Activated naive CD4-positive, alpha-beta T cell treated with anti-CD3 and anti-CD28 coated beads, Interleukin-2, amount 50 U/mL, for 72 hours (primary cell): Measurements from ENCODE around the gene SETBP1. TPM values are rescaled to one million over a fixed set of nuclear protein-coding genes. Genes with fewer than 3 reads are reported as not detected.
"Not testable (repeated sequence)": the region's sequence is repeated elsewhere in the genome, so short reads cannot be mapped to it uniquely, and the experiment has no call there.

ENCODE experiments used
- ATAC-seq, 2 donors: fragments of 150-1000 bp; cut with Tn5 transposase; 2 replicates each; pipeline ENCODE4 v1.10.0; 2021; ENCODE audit warnings: mild to moderate bottlenecking in 2 of 2, moderate library complexity in 2 of 2
- DNase-seq, 2 donors: peaks; one replicate each; pipeline ENCODE4 v3.0.0; 2021 to 2022; ENCODE audit warnings: low spot score in 2 of 2
- H3K27ac Mint-ChIP-seq, 2 donors: one replicate each; pipeline ENCODE4 v1.8.0; 2022; ENCODE audit warnings: mild to moderate bottlenecking in 2 of 2, mixed read lengths in 2 of 2
- H3K36me3 Mint-ChIP-seq, 2 donors: one replicate each; pipeline ENCODE4 v1.8.0; 2022; ENCODE audit warnings: mixed read lengths in 2 of 2
- H3K9me3 Mint-ChIP-seq, 2 donors: one replicate each; pipeline ENCODE4 v1.8.0; 2022; ENCODE audit warnings: mixed read lengths in 2 of 2
- total RNA-seq, 2 donors: library from RNA; stranded (reverse); gene quantifications; one replicate each; pipeline ENCODE4 v1.2.3, GENCODE V29; 2022

The SETBP1 gene
- total RNA-seq, 2 donors from 2014 or later = 1.2 to 2.7 TPM

DNA sequence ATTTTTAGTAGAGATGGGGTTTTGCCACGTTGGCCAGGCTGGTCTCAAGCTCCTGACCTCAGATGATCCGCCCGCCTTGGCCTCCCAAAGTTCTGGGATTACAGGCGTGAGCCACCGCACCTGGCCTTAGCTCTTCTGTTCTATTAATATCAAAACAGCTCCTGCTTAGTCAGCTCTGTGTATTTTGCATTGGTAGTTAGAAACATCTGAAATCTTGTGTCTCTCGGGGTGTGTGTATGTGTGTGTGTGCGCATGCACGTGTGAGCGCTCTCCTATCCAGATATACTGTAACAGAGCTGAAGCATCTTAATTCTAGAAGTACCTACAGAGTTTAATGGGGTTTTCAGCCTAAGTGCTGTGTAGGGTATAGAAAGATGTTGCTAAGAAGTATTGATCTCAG is 33.7 kb downstream of the SETBP1 start:
- no peak for DNase-seq
- ATAC-seq = no peak
- peaks cover 4 to 5% of the 10 kb centered on the region in 2 donors for H3K36me3 Mint-ChIP-seq
- H3K27ac Mint-ChIP-seq = no peak overlapping the region
- H3K9me3 Mint-ChIP-seq = peaks cover 0 to 4% of the 10 kb centered on the region in 2 donors

DNA sequence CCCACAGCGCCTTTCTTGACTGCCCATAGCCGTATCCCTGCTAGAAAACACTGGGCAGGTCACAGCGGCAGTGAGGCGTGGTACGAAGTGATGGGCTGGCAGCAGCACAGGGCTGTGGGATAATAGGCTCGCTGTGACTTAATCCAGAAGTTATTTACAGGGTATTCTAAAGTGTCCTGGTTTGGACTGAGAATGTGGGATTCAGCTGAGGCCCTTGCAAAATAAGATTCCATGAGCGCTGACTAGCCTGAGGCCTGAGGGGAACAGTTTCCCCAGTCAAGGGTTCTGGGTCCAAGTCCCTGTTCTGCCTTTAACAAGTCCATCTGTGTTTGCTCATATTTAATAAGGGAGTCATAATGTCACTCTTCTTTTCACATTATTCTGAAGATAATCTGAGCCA is 34.6 kb downstream of the SETBP1 start:
- ATAC-seq (no peak), DNase-seq (no peak)
- Mint-ChIP-seq H3K27ac (no peak overlapping the region), H3K36me3 (peaks cover 4 to 12% of the 10 kb centered on the region in 2 donors), H3K9me3 (peaks cover 0 to 5% of the 10 kb centered on the region in 2 donors)

DNA sequence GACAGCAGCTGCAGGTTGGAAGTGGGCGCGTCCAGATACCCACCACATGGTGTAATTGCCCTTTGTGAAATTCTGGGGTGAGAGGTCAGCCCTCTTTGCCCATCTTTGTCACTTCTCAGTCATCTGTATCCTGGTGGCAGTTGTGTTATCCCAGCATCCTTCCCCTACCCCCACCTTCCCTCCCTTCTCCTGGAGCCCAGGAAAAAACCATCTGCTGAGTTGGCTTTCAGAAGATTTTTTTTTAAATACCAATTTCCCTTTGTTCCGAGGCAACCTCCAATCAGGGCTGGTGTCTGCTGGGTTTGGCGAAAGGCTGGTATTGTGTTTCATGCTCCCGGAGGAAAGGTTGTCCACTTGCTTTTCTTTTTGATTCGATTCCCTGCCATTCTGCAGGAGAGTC is 35.2 kb downstream of the SETBP1 start:
- no peak overlapping the region for H3K27ac Mint-ChIP-seq
- DNase-seq = no peak
- H3K36me3 Mint-ChIP-seq = peaks cover 4 to 12% of the 10 kb centered on the region in 2 donors
- no peak for ATAC-seq
- peaks cover 0 to 8% of the 10 kb centered on the region in 2 donors for H3K9me3 Mint-ChIP-seq

DNA sequence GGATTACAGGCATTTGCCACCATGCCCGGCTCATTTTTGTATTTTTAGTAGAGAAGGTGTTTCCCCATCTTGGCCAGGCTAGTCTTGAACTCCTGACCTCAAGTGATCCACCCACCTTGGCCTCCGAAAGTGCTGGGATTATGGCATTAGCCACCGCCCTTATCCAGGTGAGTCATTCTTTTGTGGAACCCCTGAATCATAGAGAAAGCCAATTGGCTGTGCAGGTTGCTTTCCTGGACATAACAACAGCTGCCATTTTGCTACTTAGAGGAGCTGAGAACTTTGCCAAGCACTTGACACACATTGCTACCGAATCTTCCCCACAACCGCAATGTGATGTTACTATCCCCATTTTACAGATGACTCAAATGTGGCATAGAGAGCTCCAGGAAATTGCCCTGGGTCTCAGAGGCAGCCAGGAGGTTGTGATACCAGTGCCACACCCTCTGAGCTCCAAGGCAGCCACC is 36.0 kb downstream of the SETBP1 start:
- Mint-ChIP-seq H3K27ac (no peak overlapping the region), H3K36me3 (peaks cover 4 to 12% of the 10 kb centered on the region in 2 donors), H3K9me3 (peaks cover 0 to 8% of the 10 kb centered on the region in 2 donors)
- peak; percentile 61 to 83 for ATAC-seq
- DNase-seq = no peak

DNA sequence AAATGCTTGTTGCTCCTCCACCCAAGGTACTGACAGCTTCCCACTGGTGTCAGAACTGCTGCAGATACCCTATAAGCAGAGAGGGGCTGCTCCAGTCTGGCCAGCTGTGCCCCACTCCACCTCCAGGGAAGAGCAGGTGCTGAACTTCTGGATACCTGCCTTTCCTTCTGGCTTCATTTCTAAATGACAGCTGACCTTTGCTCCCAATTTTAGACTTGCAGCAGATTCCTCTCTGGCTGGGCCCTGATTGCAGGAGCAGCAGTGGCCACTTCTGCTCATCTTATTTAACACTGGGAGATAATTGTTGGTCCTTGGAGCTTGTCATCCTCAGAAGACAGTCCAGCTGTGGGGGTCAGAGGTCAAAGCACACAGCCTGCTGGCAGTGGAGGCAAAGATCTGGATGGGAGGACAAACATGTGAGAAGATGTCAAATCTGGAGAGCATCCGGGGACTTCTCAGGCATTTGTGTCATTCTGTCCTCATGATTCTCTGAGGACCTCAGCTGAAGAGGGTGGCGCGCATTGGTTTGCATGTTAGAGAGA is 38.9 kb downstream of the SETBP1 start:
- ATAC-seq = no peak
- Mint-ChIP-seq H3K9me3 (peaks cover 0 to 8% of the 10 kb centered on the region in 2 donors), H3K27ac (no peak overlapping the region), H3K36me3 (peaks cover 9 to 12% of the 10 kb centered on the region in 2 donors)
- no peak for DNase-seq

DNA sequence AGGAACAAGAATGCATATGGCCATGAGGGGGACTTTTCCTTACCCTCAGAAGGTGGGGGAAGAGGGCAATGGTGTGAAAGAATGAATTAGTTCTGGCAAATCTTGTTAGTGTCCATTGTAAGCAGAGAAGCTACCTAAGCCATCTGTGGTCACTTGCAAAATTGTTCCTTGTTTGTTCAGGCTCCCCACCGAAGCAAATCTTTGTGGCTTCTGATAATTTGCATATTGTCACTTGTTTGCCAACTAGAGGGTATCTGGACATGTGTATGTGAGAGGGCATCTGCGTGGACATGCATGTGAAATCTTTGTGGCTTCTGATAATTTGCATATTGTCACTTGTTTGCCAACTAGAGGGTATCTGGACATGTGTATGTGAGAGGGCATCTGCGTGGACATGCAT is 41.1 kb downstream of the SETBP1 start:
- not testable (repeated sequence) for ATAC-seq, DNase-seq, H3K27ac Mint-ChIP-seq

DNA sequence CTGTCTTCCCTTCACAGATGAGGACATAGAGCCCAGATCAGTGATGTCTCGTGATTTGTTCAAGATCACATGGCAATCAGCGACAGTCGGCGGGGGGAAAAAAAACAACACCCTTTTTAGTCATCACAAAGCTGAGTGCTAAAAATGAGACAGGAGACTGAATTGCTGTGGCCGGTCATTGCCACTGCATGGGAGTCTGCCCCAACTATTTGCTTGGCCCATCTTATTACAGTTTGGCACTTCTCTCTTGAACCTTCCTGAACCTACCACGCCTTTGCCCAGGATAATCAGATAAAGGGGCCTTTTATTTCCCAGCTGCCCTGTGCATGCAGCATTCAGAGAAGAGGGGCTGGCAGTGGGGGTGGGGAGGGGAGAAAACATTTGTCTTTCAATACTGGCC is 42.7 kb downstream of the SETBP1 start:
- peak overlapping the region in 1 of 2 donors; percentile 88 for H3K27ac Mint-ChIP-seq
- ATAC-seq (no peak), DNase-seq (no peak)
- H3K9me3 Mint-ChIP-seq = peaks cover 0 to 3% of the 10 kb centered on the region in 2 donors
- peaks cover 5 to 10% of the 10 kb centered on the region in 2 donors for H3K36me3 Mint-ChIP-seq

More for the DNA sequence above, 41.1 kb downstream of the SETBP1 start:
- not testable (repeated sequence) for H3K9me3 Mint-ChIP-seq
- H3K36me3 Mint-ChIP-seq = peaks cover 9 to 12% of the 10 kb centered on the region in 2 donors

DNA sequence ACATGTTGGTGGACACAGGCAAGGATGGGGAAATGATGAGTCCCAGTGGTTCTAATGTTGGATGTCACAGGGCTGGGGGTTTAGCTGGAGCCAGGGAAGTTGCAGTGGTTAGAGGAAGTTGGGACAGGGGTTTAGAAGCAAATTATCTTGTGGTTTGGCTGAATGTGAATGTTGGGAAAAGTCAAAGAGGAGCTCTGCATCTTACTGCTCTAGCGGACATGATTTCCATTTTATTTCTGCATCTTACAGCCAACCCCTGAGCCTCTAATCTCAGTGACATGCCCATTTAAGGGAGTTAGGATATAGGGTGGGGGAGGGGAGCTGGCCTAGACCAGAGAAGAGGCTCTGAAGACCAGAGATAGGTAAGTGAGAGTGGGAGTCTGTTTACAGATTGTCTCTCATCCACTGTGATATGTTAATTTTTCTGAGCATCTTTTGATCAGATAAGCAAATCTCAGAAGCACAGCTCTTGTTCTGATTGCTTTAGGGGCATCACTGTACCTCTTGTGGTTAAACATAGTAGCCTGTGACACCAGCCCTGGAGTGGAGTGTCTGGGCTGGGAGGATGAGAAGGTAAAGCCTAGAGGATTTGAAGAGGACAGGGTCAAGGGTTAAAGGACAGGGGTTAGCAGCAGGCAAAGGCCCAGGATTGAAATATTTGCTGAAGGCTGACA is 43.6 kb downstream of the SETBP1 start:
- Mint-ChIP-seq H3K36me3 (peaks cover 5 to 16% of the 10 kb centered on the region in 2 donors), H3K27ac (peak overlapping the region; percentile 66 to 88), H3K9me3 (peaks cover 0 to 3% of the 10 kb centered on the region in 2 donors)
- ATAC-seq (peak in 1 of 2 donors; percentile 11), DNase-seq (no peak)

DNA sequence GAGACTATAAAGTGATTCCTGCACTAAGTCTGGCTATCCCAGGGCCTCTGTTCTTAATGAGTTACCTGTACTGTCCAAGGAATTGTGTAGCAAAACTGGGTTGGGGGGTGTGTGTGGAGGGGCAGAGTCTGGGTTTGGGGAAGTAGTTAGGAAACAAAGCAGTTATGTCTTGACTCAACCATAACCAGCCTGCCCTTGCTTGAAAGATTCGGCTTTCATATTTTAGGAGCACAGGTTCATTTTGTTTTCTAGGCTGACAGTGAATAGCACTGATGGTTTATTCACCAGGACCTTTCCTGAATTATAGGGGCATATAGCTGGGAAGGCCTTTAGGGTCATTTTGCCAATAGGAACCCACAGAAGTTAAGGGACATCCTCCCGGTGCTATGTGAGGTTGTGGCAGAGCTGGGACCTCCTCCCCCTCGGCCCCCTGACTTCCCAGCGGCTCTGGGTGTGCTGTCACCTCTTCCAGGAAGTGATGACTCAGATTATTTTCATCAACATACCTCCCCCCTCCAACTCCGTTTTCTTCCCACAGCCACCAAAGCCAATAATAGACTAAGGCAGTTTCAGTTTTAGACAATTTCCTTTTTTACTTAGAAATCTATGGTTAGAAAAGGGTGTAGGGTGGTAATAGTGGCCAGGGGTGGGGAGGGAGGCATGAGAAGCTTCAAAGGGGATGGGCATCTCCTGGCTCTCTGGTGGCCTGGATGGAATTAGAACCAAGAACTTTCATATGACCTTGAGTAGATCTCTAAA is 44.8 kb downstream of the SETBP1 start:
- ATAC-seq = peak; percentile 85 to 92
- Mint-ChIP-seq H3K36me3 (peaks cover 8 to 16% of the 10 kb centered on the region in 2 donors), H3K27ac (peak overlapping the region; percentile 38 to 88), H3K9me3 (peaks cover 0 to 3% of the 10 kb centered on the region in 2 donors)
- peak; percentile 53 to 58 for DNase-seq

DNA sequence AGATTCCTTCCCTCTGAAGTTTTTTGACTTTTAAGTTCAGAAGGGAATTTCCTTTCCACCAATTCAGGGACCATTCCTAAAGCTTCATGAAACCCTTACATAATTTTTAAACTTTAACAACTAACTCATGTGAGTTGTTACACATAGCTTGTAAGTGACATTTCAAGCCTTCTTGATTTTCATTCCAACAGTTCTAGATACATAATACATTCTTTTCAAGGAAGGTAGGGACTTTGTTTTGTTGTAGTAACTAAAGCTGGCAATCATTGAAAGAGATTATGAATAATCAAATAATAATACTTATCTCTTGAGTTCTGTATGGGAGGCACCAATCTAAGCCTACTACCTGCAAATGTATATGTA is 45.4 kb downstream of the SETBP1 start:
- DNase-seq (no peak), ATAC-seq (no peak)
- Mint-ChIP-seq H3K9me3 (peaks cover 0 to 5% of the 10 kb centered on the region in 2 donors), H3K36me3 (peaks cover 8 to 17% of the 10 kb centered on the region in 2 donors), H3K27ac (peak overlapping the region in 1 of 2 donors; percentile 88)

DNA sequence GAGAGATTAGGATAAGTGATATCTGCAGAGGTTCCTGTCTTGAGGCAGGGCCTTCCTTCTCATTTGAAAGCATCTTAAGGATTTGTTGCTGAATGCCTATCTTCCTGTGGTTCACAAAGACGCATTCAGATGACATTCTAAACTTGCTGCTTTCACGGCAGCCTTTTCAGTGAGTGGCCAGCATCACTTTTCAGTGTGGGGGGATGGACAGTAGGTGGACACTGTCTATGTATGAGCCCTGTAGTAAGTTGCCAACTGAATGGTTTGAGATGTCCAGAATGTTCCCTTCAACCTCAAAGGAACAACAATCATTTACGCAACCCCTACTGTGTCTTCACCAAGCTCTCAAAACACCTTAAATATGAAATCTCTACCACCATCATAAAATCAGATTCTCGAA is 46.6 kb downstream of the SETBP1 start:
- Mint-ChIP-seq H3K27ac (no peak overlapping the region), H3K9me3 (peaks cover 0 to 5% of the 10 kb centered on the region in 2 donors), H3K36me3 (peaks cover 8 to 17% of the 10 kb centered on the region in 2 donors)
- no peak for ATAC-seq
- DNase-seq = no peak

DNA sequence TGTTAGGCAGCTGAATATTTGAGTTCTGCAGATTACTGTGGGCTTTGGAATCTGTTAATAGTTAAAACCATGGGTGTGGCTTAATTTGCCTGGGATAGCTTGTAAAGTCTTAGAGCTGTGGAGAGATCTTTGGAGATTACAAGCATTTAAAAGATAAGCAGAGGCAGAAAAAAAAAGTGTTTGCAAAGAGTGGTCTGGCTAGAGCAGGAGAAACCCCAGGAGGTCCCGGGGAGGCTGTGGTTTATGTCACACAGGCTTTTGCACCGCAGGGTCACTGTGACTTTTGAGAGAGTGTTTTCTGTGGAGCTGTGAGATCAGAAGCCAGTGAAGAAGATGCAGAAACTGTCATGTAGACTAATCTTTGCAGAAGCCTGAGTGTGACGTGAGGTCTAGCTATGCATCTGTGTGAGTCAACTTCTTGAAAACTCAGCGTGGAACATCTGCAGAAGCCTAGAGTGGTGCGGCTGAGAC is 49.0 kb downstream of the SETBP1 start:
- no peak overlapping the region for H3K27ac Mint-ChIP-seq
- ATAC-seq (peak in 1 of 2 donors; percentile 23), DNase-seq (no peak)
- H3K9me3 Mint-ChIP-seq = peaks cover 0 to 5% of the 10 kb centered on the region in 2 donors
- H3K36me3 Mint-ChIP-seq = peaks cover 4 to 17% of the 10 kb centered on the region in 2 donors

DNA sequence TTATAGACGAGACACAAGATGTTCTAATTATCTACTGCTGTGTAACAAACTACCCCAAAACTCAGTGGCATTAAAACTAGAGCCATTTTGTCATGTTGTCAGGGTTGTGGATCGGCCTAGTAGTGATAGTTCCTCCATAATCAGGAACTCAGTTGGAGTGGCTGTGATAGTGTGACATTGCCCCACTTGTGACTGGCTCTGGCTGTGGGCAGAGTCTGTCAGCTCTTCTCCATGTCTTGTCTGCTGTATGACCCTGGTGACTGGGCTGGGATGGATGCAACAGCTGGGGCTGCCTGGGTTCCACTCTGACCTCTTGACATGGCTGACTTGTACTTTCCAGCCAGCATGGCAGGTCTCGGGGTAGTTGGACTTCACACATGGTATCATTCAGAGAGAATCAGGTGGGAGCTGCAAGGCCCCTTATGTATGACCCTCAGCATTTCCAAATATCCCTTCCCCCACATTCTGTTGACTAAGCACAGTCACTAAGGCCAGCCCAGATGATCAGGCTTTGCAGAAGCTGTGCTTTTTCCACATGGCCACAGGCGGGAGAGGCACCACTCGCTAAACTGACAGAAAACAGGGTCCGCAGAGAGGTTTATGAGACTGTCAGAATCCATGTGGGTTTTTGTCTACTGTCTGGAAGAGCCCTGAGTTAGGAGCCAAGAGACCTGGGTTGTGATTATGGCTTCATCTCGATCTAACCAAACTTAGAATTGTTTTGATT is 50.3 kb downstream of the SETBP1 start:
- Mint-ChIP-seq H3K36me3 (peaks cover 4 to 17% of the 10 kb centered on the region in 2 donors), H3K27ac (no peak overlapping the region), H3K9me3 (peaks cover 0 to 5% of the 10 kb centered on the region in 2 donors)
- no peak for DNase-seq
- no peak for ATAC-seq

DNA sequence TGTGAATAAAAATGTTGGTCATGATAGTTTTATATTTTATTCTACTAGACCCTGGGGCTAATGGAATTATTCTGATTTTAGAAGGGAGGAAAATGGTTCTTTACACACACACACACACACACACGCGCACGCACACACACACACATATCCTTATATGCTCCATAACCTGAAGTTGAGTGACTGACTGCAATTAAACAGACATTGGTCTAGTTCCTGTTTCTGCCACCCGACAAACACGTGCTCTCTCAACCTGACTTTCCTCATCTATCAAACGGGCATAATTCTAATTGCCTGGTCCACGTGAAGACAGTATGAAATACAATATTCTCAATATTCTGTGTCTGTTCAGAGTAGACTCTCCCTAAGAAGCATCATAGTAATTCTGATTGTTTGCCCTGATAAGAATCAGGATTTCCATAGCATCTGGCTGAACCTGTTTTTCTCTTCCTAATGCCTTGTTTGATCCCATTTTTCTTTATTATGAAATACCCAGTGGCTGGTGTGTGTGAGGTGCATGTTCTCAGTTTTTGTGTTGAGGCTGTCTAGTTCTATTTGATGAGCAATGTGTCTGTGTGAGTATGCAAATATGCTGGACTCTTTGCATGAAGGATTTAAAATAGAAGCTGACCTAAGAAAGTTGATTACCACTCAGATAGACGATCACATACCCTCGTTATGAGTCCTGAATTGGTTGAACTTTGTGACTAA is 51.0 kb downstream of the SETBP1 start:
- ATAC-seq (no peak), DNase-seq (no peak)
- no peak overlapping the region for H3K27ac Mint-ChIP-seq
- H3K9me3 Mint-ChIP-seq = peaks cover 0 to 5% of the 10 kb centered on the region in 2 donors
- H3K36me3 Mint-ChIP-seq = peaks cover 4 to 17% of the 10 kb centered on the region in 2 donors

DNA sequence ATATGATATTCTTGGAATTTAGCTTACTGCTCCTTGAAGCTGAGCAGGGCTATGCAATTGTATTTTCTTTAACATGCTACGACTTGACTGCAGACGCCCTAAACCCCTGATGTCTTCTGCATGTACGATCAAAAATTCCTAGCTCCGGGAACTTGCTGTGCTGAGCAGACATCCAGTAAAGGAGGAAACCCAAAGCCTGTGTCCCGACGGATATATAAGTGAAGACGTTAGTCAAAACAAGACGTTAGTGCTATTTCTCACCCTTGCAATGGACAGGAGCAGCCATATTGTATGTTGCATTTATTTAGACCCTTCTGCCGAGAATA is 51.5 kb downstream of the SETBP1 start:
- Mint-ChIP-seq H3K9me3 (peaks cover 0 to 5% of the 10 kb centered on the region in 2 donors), H3K36me3 (peaks cover 4 to 17% of the 10 kb centered on the region in 2 donors), H3K27ac (no peak overlapping the region)
- no peak for DNase-seq
- ATAC-seq = no peak

DNA sequence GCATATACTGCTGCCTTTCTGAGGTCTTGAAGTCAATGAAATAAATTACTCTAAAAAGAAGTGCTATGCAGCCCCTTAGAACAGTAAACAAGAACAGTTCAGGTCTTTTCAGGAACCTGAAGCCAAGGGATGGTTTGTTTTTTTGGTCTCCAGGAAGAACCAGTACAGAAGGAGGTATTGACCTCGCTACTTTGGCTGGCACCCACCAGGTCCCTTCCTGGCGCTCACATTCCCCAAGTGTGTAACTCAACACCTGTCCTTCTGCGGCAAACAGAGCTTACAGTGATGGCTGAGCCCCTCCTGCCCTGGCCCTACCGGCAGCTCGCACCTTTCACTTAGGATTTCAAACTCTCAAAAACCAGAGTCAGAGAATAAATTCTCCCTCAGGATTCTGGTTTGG is 51.9 kb downstream of the SETBP1 start:
- Mint-ChIP-seq H3K9me3 (peaks cover 0 to 5% of the 10 kb centered on the region in 2 donors), H3K27ac (no peak overlapping the region), H3K36me3 (peaks cover 4 to 17% of the 10 kb centered on the region in 2 donors)
- no peak for ATAC-seq
- DNase-seq = no peak
